CD4-positive, alpha-beta memory T cell (primary cell): ENCODE results near the gene SNAPC5. TPM values are rescaled to one million over a fixed set of nuclear protein-coding genes. Genes with fewer than 3 reads are reported as not detected.
A peak's percentile ranks its signal among the peaks of the same experiment; 100 is the strongest.
"Not testable (repeated sequence)": the region's sequence is repeated elsewhere in the genome, so short reads cannot be mapped to it uniquely, and the experiment has no call there.

Experiments used
- CTCF ChIA-PET: fragments of 350-600 bp; sonication (Branson Sonifier 250); formaldehyde crosslinking; loops from one replicate; lab custom pipeline; 2021; ENCODE audit warnings: inconsistent platforms; ENCODE audit not compliant: partially characterized antibody; lab: Charles Lee
- POLR2A ChIA-PET: fragments of 350-600 bp; sonication (Branson Sonifier 250); formaldehyde crosslinking; loops from one replicate; lab custom pipeline; 2021; ENCODE audit not compliant: partially characterized antibody; lab: Charles Lee
- DNase-seq, 5 donors: peaks; one replicate each; pipeline versions ENCODE4 v3.0.0 to v3.0.0-alpha.2; 2020 to 2022; ENCODE audit warnings: mixed read lengths in 1 of 5
- H3K27ac ChIP-seq: one replicate; pipeline ENCODE4 v1.7.0; 2013; ENCODE audit warnings: low read depth, low read length
- H3K27me3 ChIP-seq: 2 replicates; pipeline ENCODE4 v1.7.0; 2013; ENCODE audit warnings: mild to moderate bottlenecking, low read length, moderate library complexity; ENCODE audit not compliant: insufficient read depth
- H3K36me3 ChIP-seq: 2 replicates; pipeline ENCODE4 v1.7.0; 2013; ENCODE audit warnings: mild to moderate bottlenecking, low read length, moderate library complexity; ENCODE audit not compliant: insufficient read depth
- H3K4me1 ChIP-seq: 2 replicates; pipeline ENCODE4 v1.7.0; 2013; ENCODE audit warnings: mild to moderate bottlenecking, low read length, moderate library complexity; ENCODE audit not compliant: insufficient read depth
- H3K4me3 ChIP-seq, 2 donors: one replicate each; pipeline ENCODE4 v1.7.0; 2013; ENCODE audit warnings: low read length in 2 of 2, mild to moderate bottlenecking in 1 of 2
- H3K9me3 ChIP-seq, 2 donors: one replicate each; pipeline ENCODE4 v1.7.0; 2013; ENCODE audit warnings: low read length in 2 of 2, control low read depth in 1 of 2; ENCODE audit not compliant: control insufficient read depth in 1 of 2
- H3K27ac Mint-ChIP-seq, 7 donors: one replicate each; pipeline ENCODE4 v1.8.0; 2020 to 2021; ENCODE audit warnings: mixed read lengths in 7 of 7, mild to moderate bottlenecking in 6 of 7, inconsistent platforms in 3 of 7, moderate library complexity in 3 of 7
- H3K27me3 Mint-ChIP-seq, 2 donors: one replicate each; pipeline ENCODE4 v1.8.0; 2020 to 2021; ENCODE audit warnings: mixed read lengths in 2 of 2
- H3K36me3 Mint-ChIP-seq, 2 donors: one replicate each; pipeline ENCODE4 v1.8.0; 2020 to 2021; ENCODE audit warnings: mixed read lengths in 2 of 2, inconsistent platforms in 1 of 2, mild to moderate bottlenecking in 1 of 2
- H3K4me1 Mint-ChIP-seq, 4 donors: one replicate each; pipeline ENCODE4 v1.8.0; 2020 to 2021; ENCODE audit warnings: mixed read lengths in 4 of 4, mild to moderate bottlenecking in 1 of 4
- H3K4me3 Mint-ChIP-seq, 8 donors: one replicate each; pipeline ENCODE4 v1.8.0; 2020 to 2021; ENCODE audit warnings: mixed read lengths in 8 of 8, mild to moderate bottlenecking in 7 of 8, moderate library complexity in 6 of 8, inconsistent platforms in 3 of 8
- H3K9me3 Mint-ChIP-seq, 8 donors: one replicate each; pipeline ENCODE4 v1.8.0; 2020 to 2021; ENCODE audit warnings: mixed read lengths in 8 of 8, mild to moderate bottlenecking in 5 of 8, inconsistent platforms in 3 of 8, moderate library complexity in 1 of 8
- intact Hi-C: fragments of 100-400 bp; cut with micrococcal nuclease; formaldehyde crosslinking; loops from one replicate; pipeline ENCODE4 v1.15.1; 2023
- polyA plus RNA-seq, 2 donors: library from polyadenylated mRNA; unstranded; fragments of 300-500 nt; fragmentation: Illumina TruSeq; gene quantifications; one replicate each; pipeline ENCODE4 v1.2.3, GENCODE V29; 2021
- total RNA-seq, 2 experiments: library from RNA; stranded (reverse); gene quantifications; one replicate each; pipeline ENCODE4 v1.2.3, GENCODE V29; 2021

The SNAPC5 gene
- total and polyA plus RNA-seq, 4 experiments from 2014 or later: 32.5 to 76.1 (median 47.4) TPM

- POLR2A ChIA-PET: interaction anchor here (0.5 to 3.7 kb wide), 8 partner anchors 9 to 1393 kb away, joined by 3 to 44 read pairs (median 9); partner anchors contain the start of genes DIS3L and MAP2K1
Observed at GRCh38 chr15:66503780-66504562, 6.4 kb upstream of the SNAPC5 start.

GRCh38 chr15:66503041-66503648 is 5.6 kb upstream of the SNAPC5 start:
- Histone ChIP-seq H3K27ac (peak overlapping the region; percentile 89), H3K4me3 (peak overlapping the region; percentile 86 to 97), H3K36me3 (peaks cover 53% of the 10 kb centered on the region), H3K4me1 (peaks cover 41% of the 10 kb centered on the region)
- peak overlapping the region; percentile 96 to 100 (median 99) for H3K27ac Mint-ChIP-seq
- H3K27me3 Mint-ChIP-seq, DNase-seq, H3K9me3 ChIP-seq, H3K9me3 Mint-ChIP-seq, H3K27me3 ChIP-seq: not testable (repeated sequence)
- peaks cover 38 to 74% of the 10 kb centered on the region in 2 donors for H3K36me3 Mint-ChIP-seq
- peaks cover 35 to 78% (median 49%) of the 10 kb centered on the region in 4 donors for H3K4me1 Mint-ChIP-seq
- peak overlapping the region; percentile 98 to 100 (median 100) for H3K4me3 Mint-ChIP-seq
- ChIA-PET CTCF (interaction anchor here (1.3 to 3.4 kb wide), 4 partner anchors 16 to 893 kb away, joined by 3 to 25 read pairs (median 4); partner anchors contain the start of gene MAP2K1), POLR2A (interaction anchor here (0.5 to 3.7 kb wide), 8 partner anchors 8 to 209 kb away, joined by 3 to 44 read pairs (median 4); partner anchors contain the start of genes DIS3L and MAP2K1)
- intact Hi-C loops: loop anchor here (10.0 kb wide), 1 partner anchor 1198 kb away; the partner anchor contains the start of gene RNU5B-1

More at GRCh38 chr15:66503780-66504562, 6.4 kb upstream of the SNAPC5 start:
- Mint-ChIP-seq H3K27ac (peak overlapping the region; percentile 96 to 100 (median 99)), H3K27me3 (no peaks in the 10 kb centered on the region), H3K4me3 (peak overlapping the region; percentile 98 to 100 (median 100)), H3K36me3 (peaks cover 36 to 66% of the 10 kb centered on the region in 2 donors), H3K4me1 (peaks cover 33 to 70% (median 45%) of the 10 kb centered on the region in 4 donors), H3K9me3 (peaks cover 0 to 3% (median 0%) of the 10 kb centered on the region in 8 donors)
- peak in 2 of 5 donors; percentile 8 to 11 for DNase-seq
- Histone ChIP-seq H3K36me3 (peaks cover 45% of the 10 kb centered on the region), H3K27me3 (no peaks in the 10 kb centered on the region), H3K9me3 (no peaks in the 10 kb centered on the region), H3K4me3 (peak overlapping the region; percentile 86 to 97), H3K4me1 (peaks cover 35% of the 10 kb centered on the region), H3K27ac (peak overlapping the region; percentile 89)
- CTCF ChIA-PET: interaction anchor here (1.3 to 3.4 kb wide), 4 partner anchors 17 to 894 kb away, joined by 3 to 25 read pairs (median 4); partner anchors contain the start of gene MAP2K1
- intact Hi-C loops: loop anchor here (2.0 to 10.0 kb wide), 2 partner anchors 209 to 1199 kb away; partner anchors contain the start of gene RNU5B-1

- H3K27me3 Mint-ChIP-seq: no peaks in the 10 kb centered on the region
- Histone ChIP-seq H3K36me3 (peaks cover 56% of the 10 kb centered on the region), H3K9me3 (no peaks in the 10 kb centered on the region), H3K27ac (peak overlapping the region; percentile 89), H3K4me1 (peaks cover 46% of the 10 kb centered on the region), H3K4me3 (peak overlapping the region in 1 of 2 donors; percentile 86), H3K27me3 (no peaks in the 10 kb centered on the region)
- H3K36me3 Mint-ChIP-seq: peaks cover 43 to 81% of the 10 kb centered on the region in 2 donors
- POLR2A ChIA-PET: interaction anchor here (0.5 to 3.7 kb wide), 5 partner anchors 7 to 208 kb away, joined by 3 to 44 read pairs (median 3); partner anchors contain the start of genes DIS3L and MAP2K1
- peaks cover 0 to 3% (median 0%) of the 10 kb centered on the region in 8 donors for H3K9me3 Mint-ChIP-seq
- CTCF ChIA-PET: interaction anchor here (3.4 kb wide), 1 partner anchor 116 kb away, joined by 25 read pairs; the partner anchor contains the start of gene MAP2K1
- DNase-seq: no peak
- peaks cover 38 to 85% (median 55%) of the 10 kb centered on the region in 4 donors for H3K4me1 Mint-ChIP-seq
- intact Hi-C loops: loop anchor here (10.0 kb wide), 1 partner anchor 1198 kb away; the partner anchor contains the start of gene RNU5B-1
- peak overlapping the region; percentile 98 to 100 (median 100) for H3K4me3 Mint-ChIP-seq
- peak overlapping the region; percentile 81 to 99 (median 98) for H3K27ac Mint-ChIP-seq
Observed at GRCh38 chr15:66502491-66502890, 4.9 kb upstream of the SNAPC5 start.

GRCh38 chr15:66500346-66500745 is 2.8 kb upstream of the SNAPC5 start:
- H3K27ac Mint-ChIP-seq: peak overlapping the region in 4 of 7 donors; percentile 43 to 96 (median 83)
- peaks cover 57% of the 10 kb centered on the region for H3K4me1 ChIP-seq
- intact Hi-C loops: loop anchor here (10.0 kb wide), 1 partner anchor 1196 kb away; the partner anchor contains the start of gene RNU5B-1
- H3K9me3 Mint-ChIP-seq, DNase-seq, H3K27me3 ChIP-seq, H3K9me3 ChIP-seq, H3K27ac ChIP-seq, H3K27me3 Mint-ChIP-seq, H3K4me3 ChIP-seq: not testable (repeated sequence)
- ChIA-PET CTCF (interaction anchor here (1.9 to 6.0 kb wide), 4 partner anchors 29 to 206 kb away, joined by 4 to 119 read pairs (median 20); partner anchors contain the start of genes MAP2K1 and TIPIN), POLR2A (interaction anchor here (1.4 to 6.0 kb wide), 2 partner anchors 112 to 206 kb away, joined by 3 to 119 read pairs; partner anchors contain the start of gene MAP2K1)
- H3K36me3 ChIP-seq: peaks cover 60% of the 10 kb centered on the region
- H3K4me3 Mint-ChIP-seq: peak overlapping the region in 2 of 8 donors; percentile 48 to 64
- peaks cover 34 to 89% (median 56%) of the 10 kb centered on the region in 4 donors for H3K4me1 Mint-ChIP-seq
- peaks cover 43 to 87% of the 10 kb centered on the region in 2 donors for H3K36me3 Mint-ChIP-seq

- H3K27ac ChIP-seq: peak overlapping the region; percentile 89
- peaks cover 71% of the 10 kb centered on the region for H3K36me3 ChIP-seq
- Mint-ChIP-seq H3K9me3 (peaks cover 0 to 2% (median 0%) of the 10 kb centered on the region in 8 donors), H3K27ac (peak overlapping the region; percentile 96 to 99 (median 99)), H3K27me3 (no peaks in the 10 kb centered on the region), H3K36me3 (peaks cover 45 to 86% of the 10 kb centered on the region in 2 donors), H3K4me3 (peak overlapping the region in 4 of 8 donors; percentile 45 to 98 (median 96)), H3K4me1 (peaks cover 36 to 84% (median 58%) of the 10 kb centered on the region in 4 donors)
- H3K4me3 ChIP-seq: no peak overlapping the region
- DNase-seq: peak in 4 of 5 donors; percentile 58 to 66 (median 62)
- intact Hi-C loops: loop anchor here (5.0 kb wide), 1 partner anchor 246 kb away; the partner anchor contains the start of gene MEGF11
- ChIA-PET POLR2A (interaction anchor here (0.6 to 6.0 kb wide), 9 partner anchors 10 to 206 kb away, joined by 3 to 119 read pairs (median 9); partner anchors contain the start of genes DIS3L, MAP2K1 and TIPIN), CTCF (interaction anchor here (0.7 to 6.0 kb wide), 28 partner anchors 7 to 248 kb away, joined by 3 to 119 read pairs (median 4); partner anchors contain the start of genes MAP2K1, MEGF11 and TIPIN)
- H3K27me3 ChIP-seq: no peaks in the 10 kb centered on the region
- peaks cover 59% of the 10 kb centered on the region for H3K4me1 ChIP-seq
- no peaks in the 10 kb centered on the region for H3K9me3 ChIP-seq
Observed at GRCh38 chr15:66498501-66499386, 1.2 kb upstream of the SNAPC5 start.
